ENCODE results near the gene KRT10.
"Not testable (repeated sequence)": the region's sequence is repeated elsewhere in the genome, so short reads cannot be mapped to it uniquely, and the experiment has no call there.

DNA sequence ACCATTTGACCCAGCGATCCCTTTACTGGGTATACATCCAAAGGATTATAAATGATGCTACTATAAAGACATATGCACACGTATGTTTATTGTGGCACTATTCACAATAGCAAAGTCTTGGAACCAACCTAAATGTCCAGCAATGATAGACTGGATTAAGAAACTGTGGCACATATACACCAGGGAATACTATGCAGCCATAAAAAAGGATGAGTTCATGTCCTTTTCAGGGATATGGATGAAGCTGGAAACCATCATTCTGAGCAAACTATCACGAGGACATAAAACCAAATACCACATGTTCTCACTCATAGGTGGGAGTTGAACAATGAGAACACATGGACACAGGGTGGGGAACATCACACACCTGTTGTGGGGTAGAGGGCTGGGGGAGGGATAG, 7.8 kb downstream of the KRT10 start:
- TF ChIP-seq POLR2A (IDR thresholded peaks at IDR 0.05), result not testable (repeated sequence)
- TF ChIP-seq, protein P1, sequence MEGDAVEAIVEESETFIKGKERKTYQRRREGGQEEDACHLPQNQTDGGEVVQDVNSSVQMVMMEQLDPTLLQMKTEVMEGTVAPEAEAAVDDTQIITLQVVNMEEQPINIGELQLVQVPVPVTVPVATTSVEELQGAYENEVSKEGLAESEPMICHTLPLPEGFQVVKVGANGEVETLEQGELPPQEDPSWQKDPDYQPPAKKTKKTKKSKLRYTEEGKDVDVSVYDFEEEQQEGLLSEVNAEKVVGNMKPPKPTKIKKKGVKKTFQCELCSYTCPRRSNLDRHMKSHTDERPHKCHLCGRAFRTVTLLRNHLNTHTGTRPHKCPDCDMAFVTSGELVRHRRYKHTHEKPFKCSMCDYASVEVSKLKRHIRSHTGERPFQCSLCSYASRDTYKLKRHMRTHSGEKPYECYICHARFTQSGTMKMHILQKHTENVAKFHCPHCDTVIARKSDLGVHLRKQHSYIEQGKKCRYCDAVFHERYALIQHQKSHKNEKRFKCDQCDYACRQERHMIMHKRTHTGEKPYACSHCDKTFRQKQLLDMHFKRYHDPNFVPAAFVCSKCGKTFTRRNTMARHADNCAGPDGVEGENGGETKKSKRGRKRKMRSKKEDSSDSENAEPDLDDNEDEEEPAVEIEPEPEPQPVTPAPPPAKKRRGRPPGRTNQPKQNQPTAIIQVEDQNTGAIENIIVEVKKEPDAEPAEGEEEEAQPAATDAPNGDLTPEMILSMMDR (IDR thresholded peaks at IDR 0.05), result not testable (repeated sequence)
